ENCODE measurements around the gene VGLL4. TPM values are rescaled to one million over a fixed set of nuclear protein-coding genes. Genes with fewer than 3 reads are reported as not detected.

Gene VGLL4
- total RNA-seq, 4 donors from 2014 or later = 53.4 to 128 (median 58.2) TPM

DNA sequence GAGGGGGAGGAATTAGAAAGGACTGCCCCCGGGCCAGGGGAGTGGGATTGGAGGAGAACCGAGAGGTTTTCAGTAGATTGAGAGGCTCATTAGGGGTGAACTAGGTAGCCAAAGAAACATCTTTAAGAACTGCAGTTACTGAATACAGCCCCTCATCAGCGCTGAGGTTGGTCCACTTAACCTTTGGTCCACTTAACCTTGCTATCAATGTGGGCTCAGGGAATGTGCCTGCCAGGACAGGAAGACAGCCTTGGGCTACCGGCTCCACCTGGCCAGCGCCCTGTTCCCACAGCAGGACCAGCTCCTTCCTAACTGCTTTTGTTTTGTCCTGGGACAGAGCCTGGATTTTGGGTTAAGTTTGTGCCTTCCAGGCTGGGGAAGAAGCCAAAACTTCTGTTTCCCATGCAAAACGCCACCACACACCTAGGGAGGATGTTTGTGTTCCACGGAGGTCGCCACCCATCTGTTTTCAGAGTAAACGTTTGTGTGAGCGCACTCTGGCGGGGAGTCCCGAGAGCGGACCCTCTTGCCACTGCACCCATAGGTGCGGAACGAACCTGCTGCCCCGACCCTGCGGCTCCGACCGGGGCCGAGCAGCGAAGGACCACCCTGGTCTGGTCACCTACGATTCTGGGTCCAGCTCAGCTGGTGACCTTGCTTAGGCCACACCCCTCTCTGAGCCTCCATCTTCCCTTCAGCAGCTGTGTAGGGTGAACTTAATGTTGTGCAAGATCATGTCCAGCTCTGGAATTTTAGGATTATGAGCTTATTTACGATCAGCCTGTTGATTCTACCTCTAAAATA is 107.4 kb downstream of the VGLL4 start:
- H3K4me3 ChIP-seq = no peak overlapping the region
- H3K36me3 ChIP-seq = no peaks in the 10 kb centered on the region
- 86 to 93% methylated on average over 6 to 11 of the region's 23 CpGs for whole genome bisulfite sequencing, 2 donors (ENCODE audit: low coverage in 1 of 2)
- H3K4me1 ChIP-seq = peaks cover 0 to 23% (median 0%) of the 10 kb centered on the region in 3 donors
- H3K9me3 ChIP-seq = no peaks in the 10 kb centered on the region
- no peaks in the 10 kb centered on the region for H3K27me3 ChIP-seq
- ATAC-seq = no peak
- TF ChIP-seq POLR2A (IDR thresholded peaks at IDR 0.05) = no peak
- no peak for TF ChIP-seq EP300 (IDR thresholded peaks at IDR 0.05)
- TF ChIP-seq, protein P1, sequence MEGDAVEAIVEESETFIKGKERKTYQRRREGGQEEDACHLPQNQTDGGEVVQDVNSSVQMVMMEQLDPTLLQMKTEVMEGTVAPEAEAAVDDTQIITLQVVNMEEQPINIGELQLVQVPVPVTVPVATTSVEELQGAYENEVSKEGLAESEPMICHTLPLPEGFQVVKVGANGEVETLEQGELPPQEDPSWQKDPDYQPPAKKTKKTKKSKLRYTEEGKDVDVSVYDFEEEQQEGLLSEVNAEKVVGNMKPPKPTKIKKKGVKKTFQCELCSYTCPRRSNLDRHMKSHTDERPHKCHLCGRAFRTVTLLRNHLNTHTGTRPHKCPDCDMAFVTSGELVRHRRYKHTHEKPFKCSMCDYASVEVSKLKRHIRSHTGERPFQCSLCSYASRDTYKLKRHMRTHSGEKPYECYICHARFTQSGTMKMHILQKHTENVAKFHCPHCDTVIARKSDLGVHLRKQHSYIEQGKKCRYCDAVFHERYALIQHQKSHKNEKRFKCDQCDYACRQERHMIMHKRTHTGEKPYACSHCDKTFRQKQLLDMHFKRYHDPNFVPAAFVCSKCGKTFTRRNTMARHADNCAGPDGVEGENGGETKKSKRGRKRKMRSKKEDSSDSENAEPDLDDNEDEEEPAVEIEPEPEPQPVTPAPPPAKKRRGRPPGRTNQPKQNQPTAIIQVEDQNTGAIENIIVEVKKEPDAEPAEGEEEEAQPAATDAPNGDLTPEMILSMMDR (IDR thresholded peaks at IDR 0.05) = no peak
- TF ChIP-seq POLR2AphosphoS5 (IDR thresholded peaks at IDR 0.05) = no peak
- no peak overlapping the region for H3K27ac ChIP-seq

DNA sequence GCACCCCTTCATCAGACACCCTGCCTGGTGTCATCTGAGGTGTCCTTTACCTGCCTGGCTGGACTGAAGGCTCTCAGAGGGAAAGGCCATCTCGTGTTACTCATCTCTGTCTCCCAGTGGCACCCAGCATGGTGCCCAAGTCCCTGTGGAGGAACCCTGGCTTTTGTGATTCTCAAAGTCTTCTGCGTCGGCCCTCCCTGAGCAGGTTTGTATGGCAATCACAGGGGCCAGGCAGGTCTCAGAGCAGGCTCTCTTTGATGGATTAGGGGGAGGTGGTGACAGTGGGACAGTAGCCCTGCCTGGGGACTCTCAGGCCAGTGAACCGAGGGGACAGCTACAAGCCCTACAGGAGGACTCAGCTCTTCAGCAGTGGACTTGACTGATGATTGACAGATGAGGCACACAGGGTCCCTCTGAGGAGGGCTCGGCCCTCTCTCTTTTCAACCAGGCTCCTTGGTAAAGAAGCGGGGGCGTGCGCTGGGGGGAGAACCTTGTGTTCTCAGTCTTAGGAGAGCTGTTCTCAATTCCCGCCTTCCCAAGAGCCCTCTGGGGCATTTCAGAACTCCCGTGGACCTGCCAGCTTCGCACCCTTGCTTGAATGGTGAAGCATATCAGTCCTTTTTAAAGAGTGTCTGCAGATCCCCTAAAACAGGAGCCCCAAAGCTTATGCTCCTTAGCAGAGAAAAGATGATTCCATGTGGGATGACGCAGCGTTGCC is 108.3 kb downstream of the VGLL4 start:
- TF ChIP-seq POLR2AphosphoS5 (IDR thresholded peaks at IDR 0.05) (no peak), EP300 (IDR thresholded peaks at IDR 0.05) (no peak), POLR2A (IDR thresholded peaks at IDR 0.05) (no peak)
- TF ChIP-seq, protein P1 (IDR thresholded peaks at IDR 0.05) = no peak
- Histone ChIP-seq H3K36me3 (no peaks in the 10 kb centered on the region), H3K27ac (no peak overlapping the region), H3K4me1 (peaks cover 0 to 30% (median 0%) of the 10 kb centered on the region in 3 donors), H3K9me3 (no peaks in the 10 kb centered on the region), H3K4me3 (no peak overlapping the region), H3K27me3 (no peaks in the 10 kb centered on the region)
- 100% methylated on average over 1 to 3 of the region's 13 CpGs for WGBS, 2 donors (ENCODE audit: low coverage in 1 of 2)
- no peak for ATAC-seq

DNA sequence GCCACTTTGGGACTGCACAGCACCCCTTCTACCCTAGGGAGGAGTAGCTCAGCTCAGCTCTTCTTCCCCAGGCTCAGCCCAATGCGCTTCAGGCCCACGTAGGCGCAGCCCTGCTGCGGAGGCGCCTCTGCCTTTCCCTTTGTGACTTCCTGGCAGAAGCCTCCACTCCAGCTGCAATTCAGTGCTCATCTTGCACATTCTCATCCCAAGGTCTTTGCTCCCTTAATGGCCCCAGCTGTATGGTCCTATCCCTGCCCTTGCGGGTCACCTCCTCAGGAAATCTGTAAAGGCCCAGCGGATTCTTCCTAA is 109.0 kb downstream of the VGLL4 start:
- no peak overlapping the region for H3K27ac ChIP-seq

GRCh38 chr3:11534011-11534792 is 109.5 kb downstream of the VGLL4 start:
- Histone ChIP-seq H3K27ac (no peak overlapping the region), H3K4me1 (peaks cover 0 to 39% (median 0%) of the 10 kb centered on the region in 3 donors), H3K36me3 (no peaks in the 10 kb centered on the region), H3K4me3 (no peak overlapping the region), H3K27me3 (no peaks in the 10 kb centered on the region), H3K9me3 (no peaks in the 10 kb centered on the region)
- TF ChIP-seq POLR2A (IDR thresholded peaks at IDR 0.05) (no peak), EP300 (IDR thresholded peaks at IDR 0.05) (no peak), POLR2AphosphoS5 (IDR thresholded peaks at IDR 0.05) (no peak)
- TF ChIP-seq, protein P1 (IDR thresholded peaks at IDR 0.05) = no peak
- WGBS, 2 donors (ENCODE audit: low coverage in 1 of 2) = 63 to 75% methylated on average over 1 to 4 of the region's 21 CpGs
- no peak for ATAC-seq

More for the DNA sequence above, 109.0 kb downstream of the VGLL4 start:
- Histone ChIP-seq H3K27me3 (no peaks in the 10 kb centered on the region), H3K4me3 (no peak overlapping the region), H3K9me3 (no peaks in the 10 kb centered on the region), H3K4me1 (peaks cover 0 to 37% (median 0%) of the 10 kb centered on the region in 3 donors), H3K36me3 (no peaks in the 10 kb centered on the region)
- TF ChIP-seq EP300 (IDR thresholded peaks at IDR 0.05) (no peak), POLR2AphosphoS5 (IDR thresholded peaks at IDR 0.05) (no peak), POLR2A (IDR thresholded peaks at IDR 0.05) (no peak)
- TF ChIP-seq, protein P1 (IDR thresholded peaks at IDR 0.05) = no peak
- no peak for ATAC-seq
- WGBS, 2 donors (ENCODE audit: low coverage in 1 of 2) = 100% methylated on average over 5 of the region's 7 CpGs; no CpG with 5 or more reads in 1 of the 2 donors

Measured in gastroesophageal sphincter (tissue), 4 donors.